Measurements from ENCODE around the gene GLO1.

The GLO1 gene

DNA sequence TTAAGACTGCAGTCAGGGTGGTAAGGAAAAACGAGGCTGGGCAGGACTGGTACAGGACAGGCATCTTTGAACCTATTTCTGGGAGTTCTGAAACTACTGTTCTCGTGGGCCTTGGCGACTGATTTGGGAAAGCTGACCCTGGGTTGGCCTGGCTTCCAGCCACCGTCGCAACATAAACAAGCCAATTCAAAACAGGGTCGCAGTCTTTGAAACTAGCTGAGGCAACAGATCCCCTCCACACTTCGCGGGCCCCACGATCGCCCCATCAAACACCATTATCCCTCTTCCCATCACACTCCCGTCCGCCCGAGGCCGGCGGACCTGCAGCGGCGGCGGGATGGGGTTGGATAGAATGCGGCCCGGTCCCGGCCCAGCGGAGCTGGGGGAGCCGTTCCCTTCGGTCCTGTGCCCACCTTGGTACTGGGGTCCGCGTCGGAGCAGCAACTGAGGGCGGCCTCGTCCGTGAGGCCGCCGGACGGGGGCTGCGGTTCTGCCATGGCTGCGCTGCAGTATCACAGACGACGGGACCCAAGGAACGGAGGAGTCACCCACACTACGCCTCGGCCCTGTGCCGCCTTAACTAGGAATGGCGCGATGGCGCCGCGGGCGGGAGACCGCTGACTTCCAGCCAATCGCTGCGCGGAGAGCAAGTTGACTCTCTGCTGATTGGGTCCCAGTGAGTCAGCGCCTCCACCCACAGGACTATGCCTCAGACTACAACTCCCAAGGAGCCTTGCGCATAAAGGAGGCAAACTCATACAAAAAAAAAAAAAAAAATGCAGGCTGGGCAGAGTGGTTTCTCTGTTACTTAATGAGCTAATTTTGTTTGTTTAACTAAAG, at the start of gene GLO1:
Gene GLO1 (minus strand): TSS at position 588 of the 840 bp plus-strand sequence. CDS start 91 bp downstream, at position 497.
- peak; percentile 99 for DNase-seq (ENCODE audit: low read depth)

DNA sequence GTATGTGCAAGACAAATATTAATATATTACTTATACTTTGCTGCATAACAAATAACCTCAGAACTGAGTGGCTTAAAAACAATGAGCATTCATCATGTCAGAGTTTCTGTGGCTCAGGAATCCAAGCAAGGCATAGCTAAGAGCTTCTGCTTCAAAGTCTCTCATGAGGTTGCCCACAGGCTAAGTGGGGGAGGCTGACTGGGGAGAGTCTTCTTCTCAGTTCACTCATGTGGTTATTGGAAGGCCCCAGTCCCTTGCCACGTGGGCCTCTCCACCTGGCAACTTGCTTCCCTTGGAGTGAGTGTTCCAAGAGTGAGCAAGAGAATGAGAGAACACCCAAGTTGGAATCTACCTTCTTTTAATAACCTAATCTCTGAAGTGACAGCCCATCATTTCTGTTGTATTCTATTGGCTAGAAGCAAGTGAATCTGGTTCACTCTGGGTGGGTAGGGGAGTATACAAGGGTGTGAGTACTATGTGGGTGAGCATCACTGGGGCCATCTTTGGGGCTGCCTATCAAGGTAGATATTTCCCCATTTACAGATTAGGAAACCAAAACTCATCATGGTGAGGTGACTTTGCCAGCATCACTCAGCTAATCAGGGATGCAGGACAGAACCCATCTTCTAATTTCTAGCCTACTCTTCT, 48.1 kb upstream of the GLO1 start:
- no peak for DNase-seq (ENCODE audit: low read depth)

DNA sequence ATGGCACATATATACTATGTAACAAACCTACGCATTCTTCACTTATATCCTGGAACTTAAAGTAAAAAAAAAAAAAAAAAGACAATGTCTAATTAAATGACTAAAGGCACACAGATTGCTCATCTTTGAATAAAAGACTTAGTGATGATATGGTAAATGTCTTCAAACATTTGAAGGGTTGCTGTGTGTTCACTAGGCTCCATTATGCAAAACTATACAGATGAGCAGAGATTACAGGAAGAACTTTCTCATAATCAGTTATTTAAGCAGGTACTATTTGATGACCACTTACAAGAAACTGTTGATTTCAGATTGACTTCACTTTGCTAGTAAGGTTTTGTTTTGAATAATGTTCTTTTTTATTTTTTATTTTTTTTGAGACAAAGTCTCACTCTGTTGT, 46.5 kb upstream of the GLO1 start:
- DNase-seq (ENCODE audit: low read depth) = no peak

GRCh38 chr6:38739532-38739931, 36.6 kb upstream of the GLO1 start:
- no peak for DNase-seq (ENCODE audit: low read depth)

DNA sequence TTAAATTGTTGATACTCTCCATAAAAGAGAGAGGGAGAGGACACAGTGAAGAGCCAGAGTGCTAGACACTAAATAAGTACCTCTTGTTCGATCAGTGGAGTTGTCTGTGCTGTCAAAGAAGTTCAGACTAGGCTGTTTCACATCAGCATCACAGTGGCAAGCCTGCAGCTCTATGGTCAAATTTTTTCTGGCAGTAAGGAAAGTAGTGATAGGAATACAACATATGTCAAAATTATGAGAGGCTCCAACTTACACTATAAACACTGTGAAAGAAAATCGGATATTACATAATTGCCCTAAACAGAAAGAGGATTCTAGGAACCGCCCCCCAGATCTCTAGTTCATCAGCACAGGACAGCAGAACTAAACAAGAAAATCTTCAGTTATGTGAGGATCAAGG, 35.3 kb upstream of the GLO1 start:
- no peak for DNase-seq (ENCODE audit: low read depth)

- DNase-seq (ENCODE audit: low read depth) = no peak
Measured at GRCh38 chr6:38736951-38737350, 34.0 kb upstream of the GLO1 start.

- peak; percentile 5 for DNase-seq (ENCODE audit: low read depth)
Measured at GRCh38 chr6:38730140-38730862, 27.4 kb upstream of the GLO1 start.

GRCh38 chr6:38728203-38728602, 25.3 kb upstream of the GLO1 start:
- DNase-seq (ENCODE audit: low read depth) = no peak

- DNase-seq (ENCODE audit: low read depth) = peak; percentile 7
Measured at GRCh38 chr6:38725414-38726183, 22.7 kb upstream of the GLO1 start.

GRCh38 chr6:38724343-38724742, 21.4 kb upstream of the GLO1 start:
- no peak for DNase-seq (ENCODE audit: low read depth)

DNA sequence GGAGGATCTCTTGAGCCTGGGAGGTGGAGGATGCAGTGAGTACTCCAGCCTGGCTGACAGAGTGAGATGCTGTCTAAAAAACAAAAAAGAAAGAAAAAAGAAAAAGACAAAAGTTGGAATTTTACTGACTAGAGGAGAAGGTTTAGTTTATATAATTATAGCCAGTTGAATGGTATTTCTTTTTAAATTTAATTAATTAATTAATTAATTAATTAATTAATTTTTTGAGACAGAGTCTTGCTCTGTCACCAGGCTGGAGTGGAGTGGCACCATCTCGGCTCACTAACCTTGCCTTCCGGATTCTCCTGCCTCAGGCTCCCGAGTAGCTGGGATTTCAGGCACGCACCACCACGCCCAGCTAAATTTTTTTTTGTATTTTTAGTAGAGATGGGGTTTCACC, 20.8 kb upstream of the GLO1 start:
- no peak for DNase-seq (ENCODE audit: low read depth)

DNA sequence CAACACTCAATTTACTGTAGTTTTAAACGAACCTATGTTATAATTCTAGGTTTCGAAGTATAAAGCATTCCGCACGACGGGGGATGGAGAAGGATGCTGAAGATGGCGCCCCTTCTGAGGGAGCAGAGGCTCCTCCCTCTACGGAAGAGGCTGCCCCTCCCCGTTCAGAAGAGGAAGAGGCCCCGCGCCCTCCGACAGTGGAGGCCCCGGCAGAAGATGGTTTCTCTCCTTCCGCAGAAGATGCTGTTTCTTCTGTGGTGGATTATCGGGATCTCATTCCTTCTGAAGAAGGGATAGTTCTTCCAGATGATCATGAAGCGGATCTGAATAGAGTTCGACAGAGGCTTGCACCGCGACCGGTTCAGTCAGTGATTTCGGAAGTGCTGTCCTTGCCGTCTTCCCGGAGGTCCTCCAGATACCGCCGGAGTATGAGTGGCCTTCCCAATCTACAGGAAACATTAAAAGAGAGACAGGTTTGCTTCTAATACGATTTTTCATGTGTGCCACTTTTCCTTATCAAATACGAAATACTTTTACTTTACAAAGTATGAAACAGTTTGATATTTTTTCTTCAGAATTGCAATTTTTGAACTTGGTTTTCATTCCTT, 19.9 kb upstream of the GLO1 start:
- no peak for DNase-seq (ENCODE audit: low read depth)

DNA sequence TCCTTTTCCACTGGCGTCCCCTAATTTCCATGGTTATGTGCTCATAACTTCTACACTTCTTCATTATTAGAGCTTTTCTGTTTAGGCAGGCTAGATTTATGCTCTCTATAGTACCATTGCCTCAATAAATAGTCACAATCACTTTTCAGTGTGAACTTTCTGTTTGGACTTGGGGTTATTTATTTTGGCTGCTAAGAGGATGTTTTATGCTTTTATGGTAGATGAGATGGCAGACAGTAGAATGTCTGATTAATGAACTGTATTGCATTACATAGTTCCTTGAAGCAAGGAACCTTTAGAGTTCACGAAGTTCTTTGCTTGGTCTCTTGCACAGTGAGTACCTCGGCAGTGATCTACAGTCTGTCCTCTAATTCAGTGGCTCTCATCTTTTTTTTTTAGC, 19.1 kb upstream of the GLO1 start:
- peak; percentile 20 for DNase-seq (ENCODE audit: low read depth)

DNA sequence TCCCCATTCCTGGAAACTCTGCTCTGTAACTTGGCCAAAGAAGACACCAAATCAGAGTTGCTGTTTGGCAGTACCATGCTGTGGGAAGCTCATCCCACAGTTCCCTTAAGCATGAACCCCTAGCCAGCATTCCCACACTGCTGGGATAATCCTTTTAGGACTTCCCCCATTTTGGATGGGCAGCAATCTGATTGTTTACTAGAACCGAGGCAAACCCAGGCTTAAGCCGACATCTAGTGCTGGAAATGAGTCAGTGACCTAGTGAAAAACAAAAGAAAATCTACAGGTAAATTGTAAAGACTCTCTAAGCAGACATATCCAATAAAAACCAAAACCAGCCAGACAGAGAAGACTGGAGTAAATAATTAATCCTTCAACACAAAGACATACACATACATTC, 17.4 kb upstream of the GLO1 start:
- DNase-seq (ENCODE audit: low read depth) = peak; percentile 8

DNA sequence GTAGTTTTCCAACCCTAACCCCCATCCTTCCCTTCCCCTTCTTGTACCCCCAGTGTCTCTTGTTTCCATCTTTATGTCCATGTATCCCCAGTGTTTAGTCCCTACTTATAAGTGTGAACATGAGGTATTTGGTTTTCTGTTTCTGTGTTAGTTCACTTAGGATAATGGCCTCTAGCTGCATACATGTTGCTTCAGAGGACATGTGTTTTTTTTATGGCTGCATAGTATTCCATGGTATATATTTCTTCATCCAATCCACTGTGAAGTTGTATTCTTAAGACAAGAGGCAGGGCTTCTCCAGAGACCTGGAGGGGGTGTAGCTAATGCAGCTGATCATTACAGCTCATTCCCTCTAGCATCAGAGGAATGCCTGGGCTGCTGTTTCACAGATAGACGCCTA, 16.4 kb upstream of the GLO1 start:
- no peak for DNase-seq (ENCODE audit: low read depth)

DNA sequence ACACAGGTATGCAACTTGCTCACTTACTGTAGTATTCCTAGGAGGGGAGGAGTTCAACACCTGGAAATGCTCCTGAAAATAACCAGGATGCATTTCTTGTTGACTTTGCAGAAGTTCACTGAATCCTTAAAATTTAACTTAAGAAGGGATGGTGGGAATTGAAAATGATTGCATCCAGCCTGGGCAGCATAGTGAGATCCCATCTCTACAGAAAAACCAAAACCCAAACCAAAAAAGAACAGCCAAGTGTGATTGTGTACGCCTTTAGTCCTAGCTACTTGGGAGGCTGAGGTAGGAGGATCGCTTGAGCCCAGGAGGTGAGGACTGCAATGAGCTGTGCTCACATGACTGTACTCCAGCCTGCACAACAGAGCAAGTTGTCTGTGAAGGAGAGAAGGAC, 13.9 kb upstream of the GLO1 start:
- no peak for DNase-seq (ENCODE audit: low read depth)

DNA sequence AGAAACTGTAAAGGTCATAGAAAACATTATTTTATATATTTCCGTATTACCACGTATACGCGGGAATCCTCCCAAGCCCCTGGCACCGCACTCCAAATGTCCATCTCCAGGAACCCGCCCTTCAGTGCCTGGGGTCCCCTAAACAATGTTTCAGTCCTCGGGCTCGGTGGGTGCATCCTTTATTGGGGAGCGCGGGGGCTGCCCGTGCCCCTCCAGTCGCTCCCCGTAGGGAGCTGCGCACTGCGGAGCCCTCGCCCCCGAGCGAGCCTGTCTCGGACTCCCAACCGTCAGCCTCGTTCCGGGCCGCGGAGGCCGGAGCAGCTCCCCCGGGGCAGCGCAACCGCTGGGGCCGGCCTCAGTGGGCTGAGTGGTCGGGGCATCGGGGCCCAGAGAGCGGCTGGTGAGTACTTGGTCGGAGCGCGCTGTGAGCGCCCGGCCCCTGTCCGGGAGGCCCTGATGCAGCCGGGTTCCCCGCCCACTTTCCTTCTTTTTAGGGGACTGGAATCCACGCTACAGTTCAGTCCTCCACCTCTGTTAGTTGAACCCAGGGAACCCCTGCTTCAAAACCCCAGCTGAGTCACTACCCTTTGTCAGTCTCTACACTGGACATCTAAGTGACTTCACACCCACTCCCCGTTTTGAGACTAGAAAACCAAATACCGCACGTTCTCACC, 12.2 kb upstream of the GLO1 start, which contains the start of gene DNAH8:
Gene DNAH8 (plus strand): TSS at position 296 of the 674 bp plus-strand sequence. CDS start 7,499 bp downstream, outside the sequence.
- peak; percentile 8 for DNase-seq (ENCODE audit: low read depth)

DNA sequence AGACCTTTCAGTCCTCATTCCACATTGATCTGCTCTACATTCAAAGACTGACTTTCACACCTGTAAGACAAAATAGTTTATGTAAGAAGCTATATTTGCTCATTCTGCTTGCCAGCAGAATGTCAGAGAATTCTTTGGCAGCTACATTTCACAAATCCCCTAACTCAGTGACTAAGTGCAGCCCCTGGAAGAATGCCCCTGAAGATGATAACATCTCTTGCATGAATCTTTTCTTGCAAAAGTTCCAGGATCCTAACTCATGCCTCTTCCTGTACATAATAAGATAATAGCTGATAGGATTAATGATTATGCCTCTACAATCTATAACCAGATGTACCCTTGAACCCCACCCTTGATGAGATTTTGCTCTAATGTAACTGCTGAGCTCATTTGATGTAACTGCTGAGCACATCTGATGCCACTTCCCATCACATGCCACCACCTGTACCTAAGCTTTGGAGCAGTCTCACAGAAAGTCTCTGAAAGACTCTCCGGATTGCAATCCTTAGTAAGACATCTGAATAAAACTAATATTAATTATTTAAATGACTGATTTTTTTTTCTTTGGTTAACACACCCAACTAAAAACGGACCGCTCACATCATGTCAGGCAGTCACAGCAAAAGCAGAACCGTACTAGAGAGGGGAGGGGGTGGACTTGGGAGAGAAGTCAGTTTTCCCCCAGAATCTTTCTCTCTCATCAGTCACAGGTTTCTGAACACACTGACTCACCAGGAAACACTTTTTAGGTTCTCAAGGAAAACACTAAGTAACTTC, 11.5 kb upstream of the GLO1 start:
- DNase-seq (ENCODE audit: low read depth) = no peak

GRCh38 chr6:38713812-38714211, 10.9 kb upstream of the GLO1 start:
- no peak for DNase-seq (ENCODE audit: low read depth)

- no peak for DNase-seq (ENCODE audit: low read depth)
Measured at GRCh38 chr6:38708496-38708895, 5.6 kb upstream of the GLO1 start.
